ENCODE results near the gene CR1L.
"Not testable (repeated sequence)": the region's sequence is repeated elsewhere in the genome, so short reads cannot be mapped to it uniquely, and the experiment has no call there.

The CR1L gene

GRCh38 chr1:207644852-207645634 is at the start of gene CR1L:
Gene CR1L, plus strand, starts transcription at chr1:207645133. Its CDS starts 101 bp downstream, at chr1:207645234.
- DNase-seq = no peak

GRCh38 chr1:207603777-207604176 is 41.2 kb upstream of the CR1L start:
- no peak for DNase-seq

GRCh38 chr1:207605444-207606361 is 39.2 kb upstream of the CR1L start:
- DNase-seq = no peak

- no peak for DNase-seq
Observed at GRCh38 chr1:207606362-207606755, 38.6 kb upstream of the CR1L start.

GRCh38 chr1:207612762-207613161 is 32.2 kb upstream of the CR1L start:
- no peak for DNase-seq

GRCh38 chr1:207619871-207620542 is 24.9 kb upstream of the CR1L start:
- DNase-seq = no peak

- DNase-seq = no peak
Observed at GRCh38 chr1:207620543-207620893, 24.4 kb upstream of the CR1L start.

- DNase-seq = not testable (repeated sequence)
Observed at GRCh38 chr1:207625504-207626071, 19.3 kb upstream of the CR1L start.

GRCh38 chr1:207626972-207627337 is 18.0 kb upstream of the CR1L start:
- DNase-seq = no peak

- no peak for DNase-seq
Observed at GRCh38 chr1:207627496-207627895, 17.4 kb upstream of the CR1L start.

GRCh38 chr1:207628776-207629175 is 16.2 kb upstream of the CR1L start:
- DNase-seq = no peak

GRCh38 chr1:207631137-207631536 is 13.8 kb upstream of the CR1L start:
- DNase-seq = no peak

GRCh38 chr1:207633226-207633625 is 11.7 kb upstream of the CR1L start:
- no peak for DNase-seq

- not testable (repeated sequence) for DNase-seq
Observed at GRCh38 chr1:207633699-207634289, 11.1 kb upstream of the CR1L start.

GRCh38 chr1:207634293-207634692 is 10.6 kb upstream of the CR1L start:
- DNase-seq = not testable (repeated sequence)

- not testable (repeated sequence) for DNase-seq
Observed at GRCh38 chr1:207635569-207636186, 9.3 kb upstream of the CR1L start.

- DNase-seq = not testable (repeated sequence)
Observed at GRCh38 chr1:207638487-207639145, 6.3 kb upstream of the CR1L start.

- not testable (repeated sequence) for DNase-seq
Observed at GRCh38 chr1:207639362-207639761, 5.6 kb upstream of the CR1L start.

GRCh38 chr1:207644166-207644851 is 624 bp upstream of the CR1L start:
- no peak for DNase-seq

- DNase-seq = no peak
Observed at GRCh38 chr1:207645635-207646081, 725 bp downstream of the CR1L start.

- no peak for DNase-seq
Observed at GRCh38 chr1:207646171-207646570, 1.2 kb downstream of the CR1L start.
